Measurements from ENCODE around the gene CNP. TPM values are rescaled to one million over a fixed set of nuclear protein-coding genes. Genes with fewer than 3 reads are reported as not detected.

Gene CNP
- total and polyA plus RNA-seq, 8 donors = 26.3 to 45.8 (median 32.1) TPM

DNA sequence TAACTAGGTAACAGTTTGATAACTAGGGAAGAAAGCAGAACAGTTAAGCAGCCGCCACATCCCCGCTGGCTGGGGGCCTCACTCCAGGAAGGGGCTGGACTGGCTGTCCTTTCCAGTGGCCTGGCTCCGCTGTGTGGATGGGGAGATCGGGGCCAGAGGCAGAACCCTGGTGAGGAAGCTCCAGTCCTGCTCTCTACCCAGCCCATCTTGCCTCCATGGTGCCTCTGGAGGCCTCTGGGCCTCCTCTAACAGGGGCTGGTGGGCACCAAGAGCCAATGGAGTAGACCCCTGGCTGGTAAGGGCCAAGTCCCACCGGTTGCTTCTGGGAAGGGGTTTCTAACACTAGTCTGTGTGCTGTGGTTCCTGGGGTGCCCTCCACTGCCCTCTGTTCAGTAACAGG is 8.1 kb downstream of the CNP start:
- WGBS, 2 donors = 89 to 90% methylated on average over 5 of the region's 5 CpGs
- TF ChIP-seq, protein P1, sequence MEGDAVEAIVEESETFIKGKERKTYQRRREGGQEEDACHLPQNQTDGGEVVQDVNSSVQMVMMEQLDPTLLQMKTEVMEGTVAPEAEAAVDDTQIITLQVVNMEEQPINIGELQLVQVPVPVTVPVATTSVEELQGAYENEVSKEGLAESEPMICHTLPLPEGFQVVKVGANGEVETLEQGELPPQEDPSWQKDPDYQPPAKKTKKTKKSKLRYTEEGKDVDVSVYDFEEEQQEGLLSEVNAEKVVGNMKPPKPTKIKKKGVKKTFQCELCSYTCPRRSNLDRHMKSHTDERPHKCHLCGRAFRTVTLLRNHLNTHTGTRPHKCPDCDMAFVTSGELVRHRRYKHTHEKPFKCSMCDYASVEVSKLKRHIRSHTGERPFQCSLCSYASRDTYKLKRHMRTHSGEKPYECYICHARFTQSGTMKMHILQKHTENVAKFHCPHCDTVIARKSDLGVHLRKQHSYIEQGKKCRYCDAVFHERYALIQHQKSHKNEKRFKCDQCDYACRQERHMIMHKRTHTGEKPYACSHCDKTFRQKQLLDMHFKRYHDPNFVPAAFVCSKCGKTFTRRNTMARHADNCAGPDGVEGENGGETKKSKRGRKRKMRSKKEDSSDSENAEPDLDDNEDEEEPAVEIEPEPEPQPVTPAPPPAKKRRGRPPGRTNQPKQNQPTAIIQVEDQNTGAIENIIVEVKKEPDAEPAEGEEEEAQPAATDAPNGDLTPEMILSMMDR (IDR thresholded peaks at IDR 0.05) = no peak

DNA sequence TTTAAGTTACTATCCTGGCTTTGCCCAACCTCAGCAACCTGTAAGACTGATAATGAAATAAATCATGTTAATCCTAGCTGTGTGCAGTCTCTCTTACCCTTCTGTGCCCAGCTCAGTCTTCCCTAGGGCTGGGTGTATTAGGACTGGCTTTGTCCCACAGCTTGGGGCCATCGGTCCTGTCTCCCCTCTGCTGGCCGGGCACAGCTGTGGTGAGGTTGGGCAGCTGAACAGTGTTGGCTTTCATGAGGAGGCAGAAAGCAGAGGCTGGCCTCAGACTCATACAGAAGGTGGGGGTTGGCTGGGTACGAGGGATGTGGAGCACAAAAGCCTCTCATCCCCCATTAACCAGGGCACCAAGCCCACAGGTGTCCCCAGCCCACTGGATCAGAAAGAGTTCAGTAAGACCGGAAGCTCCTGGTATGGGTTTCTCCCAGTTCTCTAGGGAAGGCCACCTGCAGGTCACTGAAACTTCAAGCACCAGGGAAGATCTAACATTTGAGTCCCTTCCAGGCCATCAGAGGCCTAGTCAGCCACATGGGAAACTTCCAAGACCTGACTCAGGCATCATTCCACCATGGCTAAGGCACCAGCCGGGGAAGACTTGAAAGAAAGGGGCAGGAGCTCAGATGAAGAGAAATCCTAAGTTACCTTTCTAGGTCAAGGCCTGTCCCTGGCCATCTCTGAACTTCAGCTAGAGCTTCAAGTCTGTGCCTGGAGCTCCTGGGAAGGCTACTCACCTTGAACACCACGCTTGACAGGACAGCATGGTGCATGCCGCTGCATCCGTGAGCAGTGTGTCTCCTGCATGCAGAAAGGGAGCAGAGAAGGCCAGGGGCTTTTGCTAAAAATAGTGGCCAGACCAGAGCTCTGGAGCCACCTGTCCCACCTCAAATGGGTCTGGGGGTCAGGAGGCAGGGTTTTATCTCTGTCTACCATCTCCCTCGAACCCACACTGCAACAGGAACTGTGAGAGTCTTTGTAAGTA is 8.8 kb downstream of the CNP start:
- ATAC-seq = no peak
- peak in 2 of 6 donors; percentile 6 to 29 for DNase-seq
- no peaks in the 10 kb centered on the region for H3K27me3 ChIP-seq
- intact Hi-C loops (cut with DNase I) = no loop called here
- H3K9me3 ChIP-seq = no peaks in the 10 kb centered on the region
- H3K4me1 ChIP-seq = peaks cover 25 to 33% (median 30%) of the 10 kb centered on the region in 3 donors
- FAIRE-seq = no peak
- H3K4me3 ChIP-seq = no peak overlapping the region
- 89 to 92% methylated on average over 9 of the region's 9 CpGs for WGBS, 2 donors
- peaks cover 0 to 38% (median 10%) of the 10 kb centered on the region in 3 donors for H3K36me3 ChIP-seq
- no peak overlapping the region for H3K27ac ChIP-seq
- TF ChIP-seq, protein P1 (IDR thresholded peaks at IDR 0.05) = no peak

More for the DNA sequence above, 8.1 kb downstream of the CNP start:
- DNase-seq (peak in 1 of 6 donors; percentile 71), FAIRE-seq (no peak), ATAC-seq (no peak)
- intact Hi-C loops (cut with DNase I) = no loop called here
- Histone ChIP-seq H3K27me3 (no peaks in the 10 kb centered on the region), H3K9me3 (no peaks in the 10 kb centered on the region), H3K4me1 (peaks cover 25 to 33% (median 30%) of the 10 kb centered on the region in 3 donors), H3K4me3 (no peak overlapping the region), H3K27ac (no peak overlapping the region), H3K36me3 (peaks cover 0 to 33% (median 8%) of the 10 kb centered on the region in 3 donors)

DNA sequence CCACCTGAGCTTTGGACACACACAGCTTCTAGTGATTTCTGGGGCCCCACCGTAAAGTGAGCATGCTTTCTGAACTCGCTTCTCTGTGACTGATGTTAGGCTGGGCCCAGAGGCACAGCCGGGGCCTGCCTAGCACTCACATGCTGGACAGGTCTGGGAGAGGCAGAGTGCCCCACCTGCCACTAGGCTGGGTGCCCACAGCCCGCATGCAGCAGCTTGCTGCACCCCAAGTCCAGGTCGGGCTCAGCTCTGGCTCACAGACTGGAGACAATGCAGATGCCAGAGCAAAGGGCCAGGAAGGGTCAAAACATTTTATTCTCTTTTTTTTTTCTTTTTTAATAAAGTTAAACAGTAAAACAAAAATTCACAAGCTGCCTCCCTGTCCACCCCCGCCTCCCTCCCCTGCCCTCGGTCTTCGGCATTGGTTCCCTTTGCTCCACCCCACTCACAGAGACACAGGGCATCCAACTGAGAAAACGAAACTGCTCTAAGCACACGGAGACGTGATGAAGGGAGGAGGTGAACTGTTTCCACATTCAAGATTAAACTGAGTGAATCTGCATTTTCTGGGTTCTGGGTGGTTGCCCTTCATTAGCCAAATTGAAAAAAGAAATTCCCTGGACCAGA is 9.7 kb downstream of the CNP start:
- peak in 2 of 6 donors; percentile 39 to 49 for DNase-seq
- Histone ChIP-seq H3K27me3 (no peaks in the 10 kb centered on the region), H3K36me3 (peaks cover 0 to 47% (median 17%) of the 10 kb centered on the region in 3 donors), H3K4me1 (peaks cover 25 to 30% (median 26%) of the 10 kb centered on the region in 3 donors), H3K27ac (no peak overlapping the region), H3K9me3 (no peaks in the 10 kb centered on the region), H3K4me3 (no peak overlapping the region)
- WGBS, 2 donors = 76 to 87% methylated on average over 11 of the region's 11 CpGs
- TF ChIP-seq, protein P1 (IDR thresholded peaks at IDR 0.05) = no peak
- ATAC-seq = no peak
- intact Hi-C loops (cut with DNase I) = no loop called here
- FAIRE-seq = no peak

DNA sequence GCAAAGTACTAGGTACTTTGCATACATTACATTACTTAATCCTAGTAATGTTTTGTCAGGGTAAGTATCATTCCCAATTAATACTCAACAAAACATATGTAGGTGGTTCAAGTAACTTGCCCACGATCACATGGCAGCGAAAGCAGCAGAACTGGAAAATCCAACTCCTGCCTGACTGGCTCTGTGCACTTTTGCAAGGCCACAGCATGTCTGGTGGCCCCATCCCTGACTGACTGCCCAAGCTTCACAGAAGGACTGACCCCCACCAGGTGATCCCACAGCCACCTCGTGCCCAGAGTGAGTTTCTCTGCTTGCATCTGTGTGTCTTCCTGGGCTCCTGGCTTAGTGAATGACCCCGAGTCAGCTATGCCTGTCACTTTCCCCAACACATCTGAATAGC is 11.4 kb downstream of the CNP start:
- FAIRE-seq = no peak
- Histone ChIP-seq H3K27ac (peak overlapping the region in 1 of 4 donors; percentile 11), H3K4me1 (peaks cover 11 to 19% (median 16%) of the 10 kb centered on the region in 3 donors), H3K27me3 (no peaks in the 10 kb centered on the region), H3K9me3 (no peaks in the 10 kb centered on the region), H3K4me3 (no peak overlapping the region), H3K36me3 (peaks cover 2 to 64% (median 17%) of the 10 kb centered on the region in 3 donors)
- TF ChIP-seq, protein P1 (IDR thresholded peaks at IDR 0.05) = no peak
- WGBS, 2 donors = 22 to 34% methylated on average over 4 of the region's 4 CpGs
- ATAC-seq = peak in 2 of 4 donors; percentile 24 to 39
- peak in 3 of 6 donors; percentile 25 to 46 (median 31) for DNase-seq
- intact Hi-C loops (cut with DNase I) = no loop called here

Measured in pancreas (tissue), 10 donors.